LNCAP (cell line): ENCODE results near the gene MAN1C1.

ENCODE experiments used
- TF ChIP-seq, protein P1 (sequence below): fragments of 450-650 bp; IDR thresholded peaks from 2 replicates; pipeline ENCODE4 v1.5.1; 2017; ENCODE audit warnings: mild to moderate bottlenecking

MAN1C1 gene

DNA sequence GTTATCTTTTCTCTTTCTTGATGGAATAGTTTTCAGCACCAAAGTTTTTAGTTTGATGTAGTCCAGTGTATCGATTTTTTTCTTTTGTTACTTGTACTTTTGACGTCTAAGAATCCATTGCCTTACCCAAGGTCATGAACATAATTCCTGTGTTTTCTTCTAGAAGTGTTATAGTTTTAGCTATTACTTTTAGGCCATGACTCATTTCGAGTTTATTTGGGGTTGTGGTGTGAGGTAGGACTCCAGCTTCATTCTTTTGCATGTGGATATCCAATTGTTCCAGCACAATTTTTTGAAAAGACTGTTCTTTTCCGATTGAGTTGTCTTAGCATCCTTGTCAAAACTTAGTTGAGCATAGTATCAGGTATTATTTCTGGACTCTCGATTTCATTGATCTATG lies 104.0 kb downstream of the MAN1C1 start:
- TF ChIP-seq, protein P1, sequence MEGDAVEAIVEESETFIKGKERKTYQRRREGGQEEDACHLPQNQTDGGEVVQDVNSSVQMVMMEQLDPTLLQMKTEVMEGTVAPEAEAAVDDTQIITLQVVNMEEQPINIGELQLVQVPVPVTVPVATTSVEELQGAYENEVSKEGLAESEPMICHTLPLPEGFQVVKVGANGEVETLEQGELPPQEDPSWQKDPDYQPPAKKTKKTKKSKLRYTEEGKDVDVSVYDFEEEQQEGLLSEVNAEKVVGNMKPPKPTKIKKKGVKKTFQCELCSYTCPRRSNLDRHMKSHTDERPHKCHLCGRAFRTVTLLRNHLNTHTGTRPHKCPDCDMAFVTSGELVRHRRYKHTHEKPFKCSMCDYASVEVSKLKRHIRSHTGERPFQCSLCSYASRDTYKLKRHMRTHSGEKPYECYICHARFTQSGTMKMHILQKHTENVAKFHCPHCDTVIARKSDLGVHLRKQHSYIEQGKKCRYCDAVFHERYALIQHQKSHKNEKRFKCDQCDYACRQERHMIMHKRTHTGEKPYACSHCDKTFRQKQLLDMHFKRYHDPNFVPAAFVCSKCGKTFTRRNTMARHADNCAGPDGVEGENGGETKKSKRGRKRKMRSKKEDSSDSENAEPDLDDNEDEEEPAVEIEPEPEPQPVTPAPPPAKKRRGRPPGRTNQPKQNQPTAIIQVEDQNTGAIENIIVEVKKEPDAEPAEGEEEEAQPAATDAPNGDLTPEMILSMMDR = no peak

DNA sequence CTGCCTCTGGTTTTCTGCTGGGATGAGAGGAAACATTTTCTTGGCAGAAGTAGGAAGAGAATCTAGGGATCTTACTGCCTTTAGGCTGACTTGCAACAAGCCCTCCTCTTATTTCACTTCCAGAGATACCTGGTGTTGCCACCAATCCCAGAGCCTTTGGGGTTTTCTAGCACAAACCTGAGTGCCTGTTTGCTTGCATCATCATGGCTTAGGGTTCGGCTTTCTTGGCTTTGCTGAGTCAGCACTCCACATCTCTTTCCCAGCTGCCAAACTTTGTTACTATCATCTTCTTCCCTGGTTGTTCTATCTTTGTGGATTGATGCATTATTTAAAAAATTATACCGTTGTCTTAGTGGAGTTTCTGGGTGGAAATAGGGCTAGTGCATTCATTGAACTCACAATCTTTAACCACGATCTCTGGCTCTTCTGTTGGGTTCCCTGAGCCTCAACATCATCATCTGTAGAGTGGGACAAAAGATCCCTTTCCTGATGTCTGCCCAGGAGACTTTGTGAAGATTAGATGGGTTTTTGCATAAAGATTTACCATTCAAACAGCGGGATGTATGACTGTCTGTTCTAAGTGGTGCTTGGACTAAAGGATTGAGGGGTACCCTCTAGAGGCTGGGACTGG lies 106.8 kb downstream of the MAN1C1 start:
- TF ChIP-seq, protein P1 = no peak

DNA sequence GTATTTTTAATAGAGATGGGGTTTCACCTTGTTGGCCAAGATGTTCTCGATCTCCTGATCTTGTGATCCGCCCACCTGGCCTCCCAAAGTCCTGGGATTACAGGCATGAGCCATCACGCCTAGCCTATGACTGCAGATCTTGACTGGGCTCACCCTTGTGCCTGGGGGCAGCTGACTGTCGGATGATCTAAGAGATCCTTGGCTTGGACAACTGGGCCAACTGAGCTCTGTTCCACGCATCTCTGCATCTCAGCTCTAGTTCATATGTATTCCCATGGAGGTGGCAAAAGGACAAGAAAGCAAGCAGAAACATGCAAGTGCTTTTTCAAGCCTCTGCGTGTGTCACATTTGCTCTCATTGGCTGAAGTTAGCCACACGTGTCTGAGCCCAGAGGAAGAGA lies 107.6 kb downstream of the MAN1C1 start:
- TF ChIP-seq, protein P1 = no peak

DNA sequence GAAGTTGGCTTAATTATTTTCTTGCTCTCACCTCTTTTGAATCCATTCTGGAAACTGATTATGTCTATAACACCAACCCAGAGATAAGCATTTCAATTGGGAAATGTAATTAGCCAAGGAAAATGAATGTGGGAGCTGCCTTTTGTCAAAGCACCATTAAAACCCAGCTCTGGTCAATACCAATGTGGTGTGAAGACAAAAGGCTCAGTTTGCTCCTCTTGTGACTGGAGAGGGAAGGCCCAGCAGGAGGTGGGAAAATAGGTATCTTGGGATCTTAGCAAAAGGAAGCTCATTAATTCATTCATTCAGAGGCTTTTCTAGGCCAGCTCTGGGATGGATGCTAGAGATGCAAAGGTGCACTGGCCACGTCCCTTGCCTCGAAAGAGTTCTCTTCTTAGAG lies 108.4 kb downstream of the MAN1C1 start:
- TF ChIP-seq, protein P1 = no peak

DNA sequence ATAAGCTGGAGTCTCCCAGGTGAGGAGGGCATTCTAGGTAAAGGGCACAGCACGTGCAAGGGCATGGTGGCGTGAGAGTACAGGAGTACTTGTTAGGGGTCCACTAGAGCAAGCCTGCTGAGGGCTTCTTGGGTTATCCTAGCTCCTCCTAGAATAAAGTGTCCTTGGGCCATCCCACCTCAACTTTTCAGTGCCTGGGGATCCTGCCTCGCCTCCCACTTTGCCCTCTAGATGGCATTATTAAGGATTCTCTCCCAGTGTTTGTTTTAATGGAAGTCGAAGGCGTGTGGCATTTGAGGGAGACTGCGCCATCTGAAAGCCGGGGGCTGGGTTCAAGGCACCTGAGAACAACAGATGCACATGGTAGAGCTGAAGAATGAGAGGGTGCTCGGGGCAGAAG lies 108.9 kb downstream of the MAN1C1 start:
- TF ChIP-seq, protein P1 = no peak

DNA sequence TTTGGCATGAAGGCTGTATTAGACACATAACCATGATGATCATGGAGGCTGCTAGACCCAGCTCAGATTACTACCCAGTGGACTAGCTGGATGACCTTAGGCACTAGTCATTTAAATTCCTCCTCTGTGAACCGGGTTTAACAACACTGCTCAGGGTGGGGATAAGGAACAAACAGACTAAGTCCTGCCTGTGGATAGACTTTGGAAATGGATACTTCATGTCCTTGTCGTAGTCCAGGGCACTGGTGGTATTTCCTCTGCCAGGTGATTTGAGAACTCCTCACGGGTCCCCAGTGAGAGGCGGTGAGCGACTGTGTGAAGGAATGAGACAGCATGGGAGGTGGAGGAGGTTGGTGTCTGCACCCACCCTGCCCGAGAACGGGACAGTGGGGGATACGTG lies 110.5 kb downstream of the MAN1C1 start:
- TF ChIP-seq, protein P1 = no peak

DNA sequence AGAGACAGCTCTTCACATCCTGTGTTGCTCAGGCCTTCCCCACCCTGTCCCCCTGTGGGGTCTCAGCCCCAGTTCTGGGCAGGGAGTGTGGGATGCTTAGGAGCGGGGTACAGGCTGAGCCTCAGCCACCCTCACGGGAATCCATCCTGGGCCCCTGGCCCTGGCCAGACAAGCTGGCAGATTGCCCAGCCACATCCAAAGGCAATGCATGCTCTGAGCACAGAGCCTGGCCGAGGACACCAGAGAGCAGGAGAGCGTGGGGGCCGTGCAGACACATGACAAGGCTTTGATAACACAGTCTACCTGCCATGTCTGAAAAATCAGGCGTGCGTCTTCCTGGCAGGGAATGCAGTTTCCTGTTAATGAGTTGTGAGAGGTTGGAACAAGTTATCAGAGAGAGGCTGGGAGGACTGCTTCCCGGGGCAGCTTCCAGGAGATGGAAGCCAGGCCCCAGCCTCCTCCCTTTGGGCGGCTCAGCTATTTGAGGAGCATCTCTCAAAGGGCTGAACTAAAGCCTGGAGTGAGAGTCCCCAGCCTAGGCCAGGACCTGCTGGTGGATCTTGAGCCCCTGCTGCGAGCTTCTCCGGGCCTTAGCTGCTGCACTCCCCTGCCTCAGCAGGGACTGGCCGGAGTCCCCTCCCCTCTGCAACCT lies 111.2 kb downstream of the MAN1C1 start:
- TF ChIP-seq, protein P1 = no peak
